ENCODE results near the gene CADM3.

- no peak for TF ChIP-seq CTCF (IDR thresholded peaks at IDR 0.05)
- TF ChIP-seq EZH2 (IDR thresholded peaks at IDR 0.05; ENCODE audit: borderline replicate concordance, insufficient read depth, low read depth, low read length, poor library complexity, severe bottlenecking) = no peak
Observed at GRCh38 chr1:159206110-159206509, 34.7 kb downstream of the CADM3 start.
